D341Med (cell line): ENCODE measurements around the gene AGPAT1.
A peak's percentile ranks its signal among the peaks of the same experiment; 100 is the strongest.
"Not testable (repeated sequence)": the region's sequence is repeated elsewhere in the genome, so short reads cannot be mapped to it uniquely, and the experiment has no call there.

Experiments used
- DNase-seq: peaks from one replicate; pipeline ENCODE4 v3.0.0; 2012; ENCODE audit warnings: low spot score

The AGPAT1 gene

DNA sequence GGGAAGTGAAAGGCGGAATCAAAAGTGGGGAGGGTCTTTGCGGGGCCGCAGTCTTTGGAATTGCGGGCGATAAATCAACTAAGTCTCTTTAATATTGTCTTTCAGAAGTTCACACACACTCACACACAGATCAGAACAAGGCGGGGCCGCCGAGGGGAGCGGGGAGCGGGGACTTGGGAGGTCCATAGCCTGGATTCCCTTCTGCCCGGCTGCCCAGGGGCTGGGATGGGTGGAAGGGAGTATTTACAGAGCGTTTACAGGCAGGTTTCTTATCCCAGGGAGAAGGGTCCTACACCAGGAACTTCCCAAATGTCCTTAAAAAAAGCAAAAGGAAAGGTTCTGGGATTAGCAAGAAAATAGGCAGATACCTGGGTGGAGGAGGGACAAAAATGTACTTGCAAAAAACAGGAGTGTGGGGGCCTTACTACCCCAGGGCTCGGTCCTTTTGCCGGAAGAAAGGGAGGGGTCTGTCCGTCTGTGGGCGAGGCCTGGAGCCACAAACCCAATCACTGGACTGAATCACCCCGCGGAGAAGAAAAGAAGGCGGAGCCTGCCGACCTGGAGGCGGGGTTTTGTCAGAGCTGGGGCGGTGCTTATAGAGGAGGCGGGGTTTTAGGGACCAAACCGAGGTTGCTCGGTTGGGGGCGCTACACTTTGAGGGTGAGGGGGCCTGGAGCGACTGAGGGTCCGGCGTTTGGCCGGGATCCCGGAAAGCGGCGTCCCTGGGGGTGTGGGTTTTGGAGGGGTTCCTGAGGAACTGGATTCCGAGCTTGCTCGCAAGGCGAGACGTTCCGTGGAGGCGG, 27.4 kb downstream of the AGPAT1 start:
- DNase-seq, result no peak

DNA sequence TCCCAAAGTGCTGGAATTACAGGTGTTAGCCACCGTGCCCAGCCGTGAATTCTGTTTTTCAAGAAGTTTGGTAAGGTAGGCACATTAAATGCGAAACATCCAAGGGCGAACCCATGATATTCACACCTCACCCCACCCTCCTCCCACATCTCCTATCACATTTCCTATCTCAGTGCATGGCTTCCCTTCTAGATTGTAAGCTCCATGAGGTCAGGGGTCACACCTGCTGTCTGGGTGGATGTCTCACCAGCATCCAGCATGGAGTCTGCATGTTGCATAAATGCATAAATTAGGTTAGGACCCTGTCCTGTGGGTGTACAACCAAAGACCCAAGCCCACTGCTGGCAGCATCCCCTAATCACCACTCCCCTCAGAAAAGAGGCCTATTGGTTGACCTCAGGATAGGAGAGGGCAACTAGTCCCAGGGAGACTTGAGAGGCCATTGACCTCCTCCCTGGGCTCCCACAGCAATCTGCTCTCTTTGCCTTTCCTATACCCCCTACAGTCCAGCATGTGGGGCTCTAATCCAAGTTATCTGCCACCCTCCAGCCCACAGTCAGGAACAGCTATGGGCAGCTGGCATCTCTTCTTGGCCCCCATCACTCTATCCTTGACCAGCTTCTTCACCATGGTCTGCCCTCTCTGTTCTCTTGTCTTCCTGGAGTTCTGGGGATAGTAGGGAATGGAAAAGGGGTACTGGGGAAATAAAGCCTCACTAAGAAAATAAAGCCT, 28.3 kb downstream of the AGPAT1 start:
- no peak for DNase-seq

DNA sequence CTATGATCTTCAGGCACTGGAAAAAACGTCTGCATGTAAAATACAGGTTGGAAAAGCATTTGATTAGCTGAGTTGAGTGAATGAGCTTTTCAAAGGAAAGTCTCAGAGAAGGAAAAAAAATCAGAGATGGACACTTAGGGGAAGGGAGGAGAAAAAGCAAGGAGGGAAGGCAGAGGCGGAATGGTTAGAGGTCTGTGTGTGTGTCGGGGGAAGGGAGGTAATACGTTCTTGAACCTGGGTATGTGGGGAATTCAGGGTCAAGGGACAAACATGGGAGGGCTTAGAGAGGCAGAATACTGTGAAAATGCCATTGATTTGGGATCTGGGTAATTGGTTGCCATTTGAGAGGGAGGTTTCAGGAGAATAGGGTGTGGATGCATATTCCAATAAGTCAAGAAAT, 29.2 kb downstream of the AGPAT1 start:
- DNase-seq, result no peak

DNA sequence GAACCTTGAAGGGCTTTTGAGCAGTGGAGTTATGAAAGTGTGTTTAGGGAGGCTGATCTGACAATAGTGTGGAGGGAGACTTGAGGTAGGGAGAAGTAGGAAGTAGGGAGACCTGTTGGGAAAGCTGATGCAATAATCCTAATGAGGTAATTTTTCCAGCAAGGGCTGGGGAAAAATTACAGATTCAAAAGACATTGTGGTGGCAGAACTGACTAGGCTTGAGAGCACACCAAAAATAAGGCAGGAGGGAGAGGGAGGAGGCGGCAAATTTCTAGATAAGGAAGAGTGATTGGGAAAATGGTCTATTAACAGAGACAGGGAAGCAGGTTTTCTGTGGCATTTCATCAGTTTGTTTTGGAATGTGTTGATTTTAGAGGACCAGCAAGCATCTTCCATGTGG, 29.6 kb downstream of the AGPAT1 start:
- DNase-seq, result no peak

DNA sequence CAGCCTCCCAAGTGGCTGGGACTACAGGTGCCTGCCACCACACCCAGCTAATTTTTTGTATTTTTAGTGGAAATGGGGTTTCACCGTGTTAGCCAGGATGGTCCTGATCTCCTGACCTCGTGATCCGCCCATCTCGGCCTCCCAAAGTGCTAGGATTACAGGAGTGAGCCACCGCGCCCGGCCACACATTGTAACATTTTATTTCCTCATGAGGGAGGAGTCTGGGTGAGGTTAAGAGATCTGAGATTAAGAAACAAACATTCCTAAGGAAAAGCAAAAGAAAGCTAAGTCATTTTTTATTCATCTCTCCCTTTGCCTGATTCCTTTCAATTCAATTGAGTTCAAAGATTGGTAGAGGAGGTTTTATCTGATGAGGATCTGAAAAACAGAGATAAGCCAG, 31.6 kb downstream of the AGPAT1 start:
- DNase-seq, result not testable (repeated sequence)

DNA sequence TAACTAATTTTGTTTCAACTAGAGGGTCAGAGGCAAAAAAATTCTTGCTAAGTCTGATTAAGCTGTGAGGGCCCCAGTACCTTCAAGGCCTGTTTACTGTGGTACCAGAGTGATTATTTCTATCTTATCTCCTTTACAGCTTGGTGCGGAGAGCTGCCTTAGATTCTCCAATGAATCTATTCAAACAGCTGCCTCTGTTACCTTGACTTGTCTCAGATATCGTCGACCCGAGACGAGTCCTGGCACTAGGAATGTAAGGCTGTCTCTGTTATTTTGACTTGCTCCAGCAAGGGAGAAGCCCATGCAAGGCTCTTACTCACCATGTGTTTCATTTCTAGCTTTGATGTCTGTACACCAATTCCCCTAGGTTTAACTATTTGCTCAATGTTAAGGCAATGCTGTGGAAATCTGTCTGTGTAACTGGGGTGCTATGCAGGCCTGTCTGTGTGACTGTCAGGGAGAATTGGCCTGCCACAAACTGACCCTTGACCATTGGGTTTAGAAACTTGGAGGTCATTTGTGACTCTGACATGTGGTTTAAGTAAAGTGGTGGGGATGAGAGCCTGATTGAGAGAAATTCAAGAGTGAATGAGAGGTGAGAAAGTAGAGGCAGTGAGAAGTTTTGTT, 35.4 kb downstream of the AGPAT1 start:
- no peak for DNase-seq

DNA sequence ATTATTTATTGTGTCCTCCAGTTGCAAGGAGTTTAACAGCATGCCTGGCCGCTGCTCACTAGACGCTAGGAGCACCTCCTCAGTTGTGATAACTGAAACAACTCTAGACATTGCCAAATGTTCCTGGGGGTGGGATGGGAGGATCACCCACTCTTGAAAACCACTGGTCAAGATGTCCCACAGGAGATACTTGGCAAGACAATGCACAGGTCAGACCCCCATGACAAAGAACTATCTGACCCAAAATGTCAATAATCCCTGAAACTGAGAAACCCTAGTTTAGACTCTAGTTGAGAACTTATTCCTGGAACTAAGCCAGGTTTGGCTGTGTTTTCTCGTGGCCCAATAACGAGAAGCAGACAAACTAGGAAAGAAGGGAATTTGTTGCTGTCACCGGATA, 36.3 kb downstream of the AGPAT1 start:
- DNase-seq, result no peak

DNA sequence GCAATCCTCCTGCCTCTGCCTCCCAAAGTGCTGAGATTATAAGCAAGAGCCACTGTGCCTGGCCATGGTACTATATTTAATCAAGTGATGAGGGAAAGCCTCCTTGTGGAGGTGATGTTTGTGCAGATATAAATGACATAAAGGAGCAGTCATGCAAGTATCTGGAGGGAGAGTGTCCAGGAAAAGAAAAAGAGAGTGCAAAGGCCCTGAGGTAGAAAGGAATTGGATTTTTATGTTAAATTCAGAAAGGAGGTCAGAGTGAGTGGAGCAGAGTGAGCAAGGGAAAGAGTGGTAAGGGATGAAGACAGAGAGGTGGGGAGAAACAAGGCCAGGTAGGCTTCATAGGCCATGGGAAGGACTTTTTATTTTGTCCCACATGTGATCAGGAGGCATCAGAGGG, 38.4 kb downstream of the AGPAT1 start:
- DNase-seq, result no peak

DNA sequence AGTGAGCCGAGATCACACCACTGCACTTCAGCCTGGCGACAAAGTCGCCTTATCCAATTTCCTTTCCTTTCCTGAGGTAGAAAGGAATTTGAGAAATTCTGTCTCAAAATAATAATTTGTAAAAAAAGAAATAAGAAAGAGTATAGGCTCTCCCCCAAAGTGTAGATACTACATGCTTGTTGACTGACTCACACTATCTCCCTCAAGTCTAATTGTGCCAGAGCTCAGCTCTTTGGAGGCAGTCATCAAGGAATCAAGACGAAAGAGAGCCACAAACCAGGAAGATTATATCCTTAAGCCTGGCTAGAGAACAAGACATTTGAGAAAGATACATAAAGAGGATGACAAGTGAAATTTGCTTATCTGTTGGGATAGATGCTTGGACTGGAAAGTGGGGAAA, 42.1 kb downstream of the AGPAT1 start:
- DNase-seq, result no peak

DNA sequence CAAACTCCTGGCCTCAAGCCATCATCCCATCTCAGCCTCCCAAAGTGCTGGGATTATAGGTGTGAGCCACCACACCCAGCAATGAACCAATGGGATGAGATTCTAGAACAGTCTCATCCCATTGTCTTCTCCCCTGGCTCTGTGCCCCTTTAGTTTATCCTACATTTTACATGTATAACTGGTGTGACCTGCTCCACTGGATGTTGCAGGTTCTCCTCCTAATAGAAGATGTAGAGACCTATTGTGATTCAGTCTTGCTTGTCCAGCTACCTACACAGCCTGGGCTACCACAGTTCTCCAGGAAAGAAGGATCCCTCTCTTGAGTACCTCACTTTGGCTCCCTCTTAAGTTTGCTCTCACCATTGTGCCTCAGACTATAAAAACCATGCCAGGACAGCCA, 43.8 kb downstream of the AGPAT1 start:
- DNase-seq, result no peak

DNA sequence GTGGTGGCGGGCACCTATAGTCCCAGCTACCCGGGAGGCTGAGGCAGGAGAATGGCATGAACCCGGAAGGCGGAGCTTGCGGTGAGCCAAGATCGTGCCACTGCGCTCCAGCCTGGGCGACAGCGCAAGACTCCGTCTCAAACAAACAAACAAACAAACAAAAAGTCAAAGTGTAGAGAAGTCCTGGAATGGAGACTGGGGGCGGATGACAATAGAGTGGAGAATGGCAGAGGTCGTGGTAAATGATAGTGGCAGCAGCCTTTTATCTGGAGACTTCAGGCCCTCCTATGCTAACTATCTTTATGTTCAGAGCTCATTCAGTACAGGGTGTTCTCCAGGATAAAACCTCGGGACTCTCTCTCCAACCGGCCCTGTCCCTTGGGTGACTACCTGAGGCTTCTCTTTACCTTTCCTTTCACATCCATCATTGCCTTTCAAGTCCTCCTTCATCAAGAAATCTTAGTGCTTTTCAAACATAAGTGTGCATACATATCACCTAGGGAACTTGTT, 44.4 kb downstream of the AGPAT1 start:
- no peak for DNase-seq

DNA sequence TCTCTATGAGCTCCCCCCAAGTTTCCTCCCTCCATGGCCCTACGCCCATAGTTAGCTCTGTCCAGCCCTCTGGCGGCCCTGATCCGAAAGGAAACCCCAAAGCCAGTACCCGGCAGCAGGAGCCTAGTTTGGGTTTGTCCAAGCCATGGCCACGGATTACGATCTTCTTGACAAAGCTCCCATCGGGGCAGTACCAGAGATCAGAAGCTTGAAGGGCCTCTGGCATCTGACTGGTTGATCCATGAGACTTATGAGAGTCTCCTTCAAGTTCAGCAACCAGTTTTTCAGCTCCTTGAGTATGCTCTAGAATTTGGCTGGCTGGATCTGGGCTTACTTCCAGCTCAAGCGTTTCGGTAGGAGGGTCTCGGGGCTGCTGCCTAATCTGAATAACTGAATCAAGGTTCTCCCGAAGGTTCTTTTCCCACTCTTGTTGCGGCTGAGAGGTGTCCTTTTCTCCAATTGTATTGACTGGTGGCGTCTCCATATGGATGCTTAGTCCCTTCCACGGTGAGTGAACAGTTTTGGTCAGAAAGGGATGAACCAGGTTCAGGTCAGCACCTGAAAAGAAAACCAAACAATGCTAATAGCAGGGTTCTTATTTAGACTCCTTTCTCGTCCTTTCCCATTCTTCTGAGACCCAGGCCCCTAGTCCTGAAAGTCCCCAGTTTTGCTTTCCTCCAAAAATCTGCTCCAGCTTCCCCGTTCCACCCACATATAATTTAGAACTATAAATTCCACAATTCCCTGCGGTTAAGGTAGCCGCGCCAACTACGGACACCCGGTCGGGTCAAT, 46.4 kb downstream of the AGPAT1 start:
- no peak for DNase-seq

DNA sequence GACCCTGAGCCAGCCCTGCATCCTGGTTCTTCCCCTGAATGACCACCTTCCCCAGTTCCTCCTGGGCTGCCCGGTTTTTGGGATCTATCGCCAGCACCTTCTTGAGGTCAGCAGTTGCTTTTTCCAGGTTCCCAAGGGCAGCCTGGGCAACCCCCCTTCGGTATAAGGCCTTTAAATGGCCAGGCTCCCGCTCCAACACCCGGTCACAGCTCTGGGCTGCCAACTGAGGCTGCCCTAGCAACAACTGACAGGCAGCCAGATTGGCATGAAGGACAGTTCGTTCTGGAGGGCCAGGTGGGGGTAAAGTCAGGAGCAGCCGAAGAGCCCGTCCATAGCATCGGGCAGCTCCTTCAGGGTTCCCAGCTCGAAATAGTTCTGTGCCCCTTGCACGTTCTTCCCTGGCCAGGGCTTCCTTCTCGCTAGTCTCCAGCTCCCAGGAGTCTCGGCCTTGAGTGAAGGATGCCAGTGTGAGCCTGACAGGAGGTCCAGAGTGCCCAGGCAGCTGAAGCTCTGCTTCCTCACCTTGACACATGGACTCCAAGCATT, 47.1 kb downstream of the AGPAT1 start:
- DNase-seq, result no peak

DNA sequence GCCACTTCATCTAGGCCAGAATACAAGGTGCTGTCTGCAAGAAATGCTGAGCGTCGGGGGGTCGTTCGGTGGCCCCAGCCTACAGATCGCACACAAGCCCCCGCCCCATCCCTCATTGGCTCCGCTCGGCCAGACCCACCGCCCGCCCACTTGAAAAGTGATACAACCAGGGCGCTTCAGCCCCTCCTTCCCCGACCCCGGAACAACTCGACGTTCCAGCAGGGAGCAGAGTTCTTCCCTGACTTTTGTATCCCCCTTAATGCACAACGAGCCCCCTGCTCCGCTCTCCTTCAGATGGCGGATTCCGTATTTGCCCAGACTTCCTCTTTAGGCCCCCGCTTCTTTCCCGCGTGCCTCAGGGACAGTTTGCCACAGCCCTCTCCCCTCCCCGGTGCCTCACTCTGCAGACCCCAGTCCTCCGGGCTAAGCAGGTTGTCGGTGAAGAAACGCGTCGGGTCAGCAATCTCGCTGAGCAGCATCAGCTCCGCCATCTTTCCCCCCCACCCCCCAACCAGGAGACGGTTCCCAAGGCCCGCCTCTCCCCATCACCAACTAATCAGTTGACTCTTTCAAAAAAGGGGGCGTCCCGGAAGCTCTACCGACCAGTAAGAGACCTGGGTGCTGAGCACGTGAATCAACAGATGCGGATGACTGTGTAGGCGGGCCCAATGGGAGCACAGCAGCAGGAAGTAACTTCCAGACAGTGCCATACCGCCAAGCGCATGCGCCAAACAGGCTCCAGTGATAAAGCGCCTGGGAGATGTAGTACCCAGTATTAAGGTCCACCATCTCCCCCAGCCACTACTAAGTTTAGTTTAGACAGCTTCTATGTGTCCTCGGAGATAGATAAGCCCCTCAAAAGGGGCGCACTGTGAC, 47.9 kb downstream of the AGPAT1 start, which contains the start of gene ATF6B:
ATF6B (minus strand) TSS at position 530 of the 876 bp plus-strand sequence; CDS start at position 491, 39 bp downstream.
- peak; percentile 94 for DNase-seq

DNA sequence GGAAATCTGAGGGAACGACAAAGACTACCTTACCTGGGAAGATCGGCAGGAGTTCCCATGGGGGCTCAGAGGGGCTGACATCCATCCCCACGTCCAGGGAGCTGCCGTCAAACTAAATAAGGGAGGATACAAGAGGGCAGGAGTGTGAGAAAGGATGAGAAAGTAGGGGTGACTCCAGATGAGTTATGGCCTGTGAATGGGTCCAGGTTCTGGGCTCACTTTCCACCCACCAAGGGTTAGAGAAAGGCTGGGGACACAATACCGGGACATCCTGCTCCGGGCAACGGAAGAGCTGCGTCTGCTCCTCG, 48.5 kb downstream of the AGPAT1 start:
- no peak for DNase-seq

DNA sequence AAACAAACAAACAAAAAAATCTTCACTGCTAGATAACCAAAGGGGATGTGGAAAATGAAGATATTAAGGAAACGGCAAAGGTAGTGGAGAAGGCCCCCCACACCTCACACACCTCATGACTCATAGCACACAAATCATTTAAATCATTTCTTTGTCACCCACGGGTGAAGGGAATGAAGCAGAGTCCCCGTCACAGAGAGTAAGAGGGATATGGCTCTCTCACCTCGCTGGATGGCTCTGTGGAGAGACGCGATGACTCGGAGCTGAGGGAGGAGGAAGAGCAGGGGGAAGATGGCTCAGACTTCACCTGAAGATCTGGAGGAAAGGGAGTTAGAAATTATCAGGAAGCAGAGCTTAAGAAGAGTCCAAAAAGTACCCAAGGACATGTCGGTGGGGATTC, 49.0 kb downstream of the AGPAT1 start:
- DNase-seq, result no peak

DNA sequence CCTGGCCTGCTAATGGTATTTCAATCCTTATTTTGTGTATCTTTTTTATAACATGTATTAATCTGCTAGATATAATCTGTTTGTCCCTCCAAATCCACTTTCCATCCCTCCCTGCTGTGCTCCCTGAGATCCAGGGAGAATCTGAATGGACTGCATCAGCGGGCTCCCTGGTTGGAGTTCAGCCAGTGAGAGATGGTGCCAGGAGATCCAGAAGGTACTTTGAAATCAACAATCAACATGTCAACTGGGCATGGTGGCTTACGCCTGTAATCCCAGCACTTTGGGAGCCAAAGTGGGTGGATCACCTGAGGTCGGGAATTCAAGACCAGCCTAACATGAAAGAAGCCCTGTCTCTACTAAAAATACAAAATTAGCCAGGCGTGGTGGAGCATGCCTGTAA, 52.2 kb downstream of the AGPAT1 start:
- DNase-seq, result no peak

DNA sequence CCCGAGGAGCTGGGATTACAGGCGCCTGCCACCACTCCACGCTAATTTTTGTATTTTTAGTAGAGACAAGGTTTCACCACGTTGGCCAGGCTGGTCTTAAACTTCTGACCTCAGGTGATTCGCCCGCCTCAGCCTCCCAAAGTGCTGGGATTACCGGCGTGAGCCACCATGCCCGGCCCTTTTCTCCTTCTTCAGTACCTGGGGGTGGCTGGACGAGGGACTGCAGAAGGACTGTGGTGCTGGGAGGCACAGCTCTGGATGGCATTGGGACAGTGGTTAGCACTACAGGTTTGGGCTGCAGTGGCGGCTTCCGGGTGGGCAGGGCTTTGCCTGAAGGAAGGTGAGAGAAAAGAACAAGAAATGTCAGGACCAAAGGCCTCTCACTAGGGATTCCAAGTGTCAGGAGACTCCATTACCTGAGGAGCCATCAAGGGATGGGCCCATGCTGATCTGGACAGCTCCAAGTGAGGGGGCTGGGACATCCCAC, 55.3 kb downstream of the AGPAT1 start:
- no peak for DNase-seq

DNA sequence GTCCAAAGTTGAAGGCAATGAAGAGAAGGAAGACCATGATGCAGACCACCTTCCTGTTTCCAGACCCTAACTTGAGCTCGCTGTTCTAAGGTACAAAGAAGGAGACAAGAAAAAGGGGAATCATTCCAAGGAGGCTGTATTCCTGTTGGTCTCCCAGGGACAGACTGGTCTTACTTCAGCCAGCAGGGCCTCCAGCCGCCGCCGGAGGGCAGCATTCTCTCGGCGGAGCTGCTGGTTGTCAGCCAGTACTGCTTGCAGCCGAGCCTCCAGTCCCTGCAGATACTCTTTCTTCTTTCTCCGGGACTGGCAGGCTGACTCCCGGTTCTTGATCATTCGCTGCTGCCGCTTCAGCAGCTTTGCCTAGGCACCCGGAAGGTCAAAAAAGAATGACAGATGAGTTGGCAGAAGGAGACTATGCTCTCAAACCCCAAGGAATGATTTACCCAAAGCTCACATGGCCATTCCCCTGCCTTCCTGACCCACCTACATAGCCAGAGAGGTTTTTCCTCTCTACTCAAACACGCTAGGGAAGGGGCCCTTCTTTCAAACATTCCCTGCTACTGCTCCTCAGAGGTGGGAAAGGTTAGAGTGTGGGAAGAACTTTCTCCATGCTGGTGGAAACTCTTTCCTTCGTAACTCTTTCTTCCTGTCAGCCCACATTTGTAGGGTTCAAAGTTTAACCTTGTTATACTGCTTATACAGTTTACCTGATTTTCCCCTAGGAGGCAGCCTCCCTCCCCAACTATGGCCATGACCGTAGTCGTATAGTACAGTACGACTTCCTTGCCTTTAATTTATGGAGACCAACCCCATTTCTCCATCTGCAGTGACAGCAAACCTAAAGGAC, 56.9 kb downstream of the AGPAT1 start:
- peak; percentile 91 for DNase-seq
